OCI-LY7 (cell line): Measurements from ENCODE around the gene HDGF. TPM values are rescaled to one million over a fixed set of nuclear protein-coding genes. Genes with fewer than 3 reads are reported as not detected.

Source experiments
- BruUV-seq: library from RNA; stranded (reverse); fragments of 400-500 nt; replicated peaks from 2 replicates; lab custom pipeline; 2021; lab: Mats Ljungman, UMichigan
- CTCF ChIA-PET: fragments of 300-600 bp; sonication (Branson Sonifier 250); formaldehyde crosslinking; loops from one replicate; lab custom pipeline; 2022; ENCODE audit warnings: antibody characterized with exemption; ENCODE audit not compliant: unreplicated experiment; lab: Charles Lee
- POLR2A ChIA-PET: fragments of 300-600 bp; sonication (Branson Sonifier 250); formaldehyde crosslinking; loops from one replicate; lab custom pipeline; 2022; ENCODE audit warnings: antibody characterized with exemption; lab: Charles Lee
- DNase-seq: peaks from one replicate; pipeline ENCODE4 v3.0.0-alpha.2; 2015; ENCODE audit warnings: low spot score
- H2AFZ ChIP-seq: fragments of 200-600 bp; sonication (generic), shearing (Covaris generic); 2 replicates; pipeline ENCODE4 v1.6.1; 2014; ENCODE audit warnings: mild to moderate bottlenecking, antibody characterized with exemption, low read length, moderate library complexity
- H3K27ac ChIP-seq: fragments of 200-600 bp; sonication (generic); 2 replicates; pipeline ENCODE4 v1.5.1; 2014; ENCODE audit warnings: mixed run types, low read depth, mild to moderate bottlenecking, moderate library complexity, low read length, inconsistent platforms; ENCODE audit not compliant: poor library complexity, severe bottlenecking
- H3K36me3 ChIP-seq: fragments of 200-600 bp; sonication (generic); 2 replicates; pipeline ENCODE4 v1.6.1; 2014; ENCODE audit warnings: mild to moderate bottlenecking, antibody characterized with exemption, low read length, moderate library complexity, mixed read lengths; ENCODE audit not compliant: insufficient read depth
- H3K4me1 ChIP-seq: fragments of 200-600 bp; sonication (generic); 2 replicates; pipeline ENCODE4 v1.5.1; 2014; ENCODE audit warnings: mild to moderate bottlenecking, low read length; ENCODE audit not compliant: insufficient read depth, poor library complexity, severe bottlenecking
- H3K4me2 ChIP-seq: fragments of 200-600 bp; sonication (generic); 2 replicates; pipeline ENCODE4 v1.6.1; 2014; ENCODE audit warnings: mild to moderate bottlenecking, low read length
- H3K4me3 ChIP-seq: fragments of 200-600 bp; sonication (generic); 2 replicates; pipeline ENCODE4 v1.5.1; 2014; ENCODE audit warnings: mild to moderate bottlenecking, low read depth, low read length; ENCODE audit not compliant: poor library complexity, severe bottlenecking
- H3K79me2 ChIP-seq: fragments of 200-600 bp; sonication (generic); 2 replicates; pipeline ENCODE4 v1.6.1; 2016; ENCODE audit warnings: low read depth, mild to moderate bottlenecking, low read length, moderate library complexity, mixed read lengths; ENCODE audit not compliant: insufficient read depth
- H3K9me2 ChIP-seq: fragments of 200-600 bp; sonication (generic); 2 replicates; pipeline ENCODE4 v1.6.1; 2016; ENCODE audit warnings: mild to moderate bottlenecking, low read length, mixed read lengths; ENCODE audit not compliant: insufficient read depth
- H3K9me3 ChIP-seq: fragments of 200-600 bp; sonication (generic); 2 replicates; pipeline ENCODE4 v1.6.1; 2014; ENCODE audit warnings: mild to moderate bottlenecking, mixed run types, low read length, mixed read lengths
- H4K20me1 ChIP-seq: fragments of 200-600 bp; sonication (generic); 2 replicates; pipeline ENCODE4 v1.6.1; 2014; ENCODE audit warnings: mild to moderate bottlenecking, antibody characterized with exemption, low read length, moderate library complexity, mixed read lengths; ENCODE audit not compliant: insufficient read depth
- EZH2phosphoT487 ChIP-seq: fragments of 200-600 bp; sonication (generic); IDR thresholded peaks from 2 replicates; pipeline ENCODE4 v1.6.1; 2018; ENCODE audit warnings: low read depth, borderline replicate concordance, mild to moderate bottlenecking, mixed run types, antibody characterized with exemption, low read length, moderate library complexity, mixed read lengths
- intact Hi-C: fragments of 100-400 bp; cut with micrococcal nuclease; formaldehyde crosslinking; loops from one replicate; pipeline ENCODE4 v1.10.0; 2022; ENCODE audit not compliant: unreplicated experiment
- total RNA-seq, 2 experiments: library from RNA; depleted of rRNA in 1 of 2; stranded (reverse); fragments of >200 nt in 1 of 2; shearing (Covaris generic) in 1 of 2; gene quantifications; 2 replicates each; pipeline ENCODE4 v1.2.3, GENCODE V29; 2014 to 2022
- TF ChIP-seq, protein P1 (sequence below): fragments of 200-600 bp; sonication (generic); conservative IDR thresholded peaks from 2 replicates; pipeline ENCODE4 v1.5.1; 2014; ENCODE audit warnings: mild to moderate bottlenecking, antibody characterized with exemption, low read length, moderate library complexity, mixed read lengths

HDGF gene
- total RNA-seq, 2 experiments from 2014 or later, result 291 to 329 TPM

DNA sequence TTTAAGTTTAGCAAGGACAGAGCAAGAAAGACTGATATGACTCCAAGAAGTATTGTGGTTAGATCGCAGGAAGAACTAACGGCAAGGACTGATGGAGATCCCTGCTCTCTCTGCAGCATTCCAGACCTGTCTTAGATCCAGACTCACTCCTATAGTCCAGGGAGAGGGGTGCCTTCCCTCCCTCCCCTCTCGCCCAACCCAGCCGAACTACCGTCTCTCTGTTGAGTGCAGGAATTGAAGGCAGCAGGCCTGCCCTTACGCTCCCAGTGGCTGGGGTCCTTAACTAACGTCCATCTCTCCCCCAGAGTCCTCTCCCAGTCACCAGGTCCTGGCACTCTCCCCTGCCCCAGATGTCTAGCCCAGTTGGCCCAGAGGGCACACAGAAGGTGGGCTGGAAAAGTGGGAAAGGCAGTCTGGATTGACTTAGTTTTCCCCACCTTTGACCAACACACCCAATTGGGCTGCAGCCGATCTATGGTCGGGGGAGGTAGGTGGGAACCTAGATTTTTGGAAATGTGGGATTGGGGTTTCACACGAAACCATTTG lies 47.2 kb downstream of the HDGF start:
- Histone ChIP-seq H4K20me1 (no peaks in the 10 kb centered on the region), H3K4me1 (peaks cover 17% of the 10 kb centered on the region), H3K9me3 (no peaks in the 10 kb centered on the region), H3K27ac (no peak overlapping the region), H2AFZ (no peak overlapping the region), H3K4me3 (no peak overlapping the region), H3K9me2 (no peaks in the 10 kb centered on the region), H3K36me3 (no peaks in the 10 kb centered on the region), H3K79me2 (no peaks in the 10 kb centered on the region), H3K4me2 (no peak overlapping the region)
- TF ChIP-seq, protein P1, sequence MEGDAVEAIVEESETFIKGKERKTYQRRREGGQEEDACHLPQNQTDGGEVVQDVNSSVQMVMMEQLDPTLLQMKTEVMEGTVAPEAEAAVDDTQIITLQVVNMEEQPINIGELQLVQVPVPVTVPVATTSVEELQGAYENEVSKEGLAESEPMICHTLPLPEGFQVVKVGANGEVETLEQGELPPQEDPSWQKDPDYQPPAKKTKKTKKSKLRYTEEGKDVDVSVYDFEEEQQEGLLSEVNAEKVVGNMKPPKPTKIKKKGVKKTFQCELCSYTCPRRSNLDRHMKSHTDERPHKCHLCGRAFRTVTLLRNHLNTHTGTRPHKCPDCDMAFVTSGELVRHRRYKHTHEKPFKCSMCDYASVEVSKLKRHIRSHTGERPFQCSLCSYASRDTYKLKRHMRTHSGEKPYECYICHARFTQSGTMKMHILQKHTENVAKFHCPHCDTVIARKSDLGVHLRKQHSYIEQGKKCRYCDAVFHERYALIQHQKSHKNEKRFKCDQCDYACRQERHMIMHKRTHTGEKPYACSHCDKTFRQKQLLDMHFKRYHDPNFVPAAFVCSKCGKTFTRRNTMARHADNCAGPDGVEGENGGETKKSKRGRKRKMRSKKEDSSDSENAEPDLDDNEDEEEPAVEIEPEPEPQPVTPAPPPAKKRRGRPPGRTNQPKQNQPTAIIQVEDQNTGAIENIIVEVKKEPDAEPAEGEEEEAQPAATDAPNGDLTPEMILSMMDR, result no peak
- no peak for TF ChIP-seq EZH2phosphoT487
- POLR2A ChIA-PET, result no interaction called here
- intact Hi-C loops, result no loop called here
- CTCF ChIA-PET, result no interaction called here
- no peak for DNase-seq
- BruUV-seq, result no TSS peak

GRCh38 chr1:156703741-156704140 lies 47.7 kb downstream of the HDGF start:
- DNase-seq, result no peak
- no peak overlapping the region for H3K4me3 ChIP-seq
- no TSS peak for BruUV-seq
- H2AFZ ChIP-seq, result no peak overlapping the region
- ChIA-PET CTCF (interaction anchor here (0.6 kb wide), 1 partner anchor 80 kb away, joined by 3 read pairs; no protein-coding TSS in a partner anchor), POLR2A (no interaction called here)
- no peaks in the 10 kb centered on the region for H3K9me3 ChIP-seq
- no peaks in the 10 kb centered on the region for H3K36me3 ChIP-seq
- H3K4me2 ChIP-seq, result no peak overlapping the region
- intact Hi-C loops, result no loop called here
- TF ChIP-seq, protein P1, result no peak
- TF ChIP-seq EZH2phosphoT487, result no peak
- H4K20me1 ChIP-seq, result no peaks in the 10 kb centered on the region
- no peak overlapping the region for H3K27ac ChIP-seq
- H3K9me2 ChIP-seq, result no peaks in the 10 kb centered on the region
- peaks cover 17% of the 10 kb centered on the region for H3K4me1 ChIP-seq
- H3K79me2 ChIP-seq, result no peaks in the 10 kb centered on the region

GRCh38 chr1:156703336-156703735 lies 48.1 kb downstream of the HDGF start:
- Histone ChIP-seq H3K79me2 (no peaks in the 10 kb centered on the region), H3K27ac (no peak overlapping the region), H3K4me1 (peaks cover 17% of the 10 kb centered on the region), H3K4me3 (no peak overlapping the region), H3K4me2 (no peak overlapping the region), H3K9me2 (no peaks in the 10 kb centered on the region), H3K36me3 (no peaks in the 10 kb centered on the region), H2AFZ (no peak overlapping the region), H4K20me1 (no peaks in the 10 kb centered on the region), H3K9me3 (no peaks in the 10 kb centered on the region)
- BruUV-seq, result no TSS peak
- TF ChIP-seq, protein P1, result no peak
- TF ChIP-seq EZH2phosphoT487, result no peak
- CTCF ChIA-PET, result interaction anchor here (0.6 kb wide), 1 partner anchor 79 kb away, joined by 3 read pairs; no protein-coding TSS in a partner anchor
- DNase-seq, result no peak
- intact Hi-C loops, result no loop called here
- POLR2A ChIA-PET, result interaction anchor here (0.7 kb wide), 1 partner anchor 53 kb away, joined by 3 read pairs; no protein-coding TSS in a partner anchor
